H1 (cell line): ENCODE results near the gene PARD6B. TPM values are rescaled to one million over a fixed set of nuclear protein-coding genes. Genes with fewer than 3 reads are reported as not detected.

Source experiments
- CTCF ChIA-PET: fragments of 300-600 bp; sonication (Branson Sonifier 250); formaldehyde crosslinking; loops from one replicate; lab custom pipeline; 2021; ENCODE audit not compliant: partially characterized antibody; lab: Charles Lee
- POLR2A ChIA-PET: fragments of 300-600 bp; sonication (Branson Sonifier 250); formaldehyde crosslinking; loops from one replicate; lab custom pipeline; 2021; ENCODE audit warnings: inconsistent platforms; ENCODE audit not compliant: partially characterized antibody; lab: Charles Lee
- DNase-seq, 2 experiments: peaks; one replicate each; pipeline versions ENCODE4 v3.0.0 to v3.0.0-alpha.2; 2010 to 2022; ENCODE audit warnings: low spot score in 2 of 2, low read depth in 1 of 2, mixed read lengths in 1 of 2
- FAIRE-seq: peaks from 2 replicates; lab custom pipeline; 2011; peaks lifted over from hg19 to GRCh38; lab: Jason Lieb, UNC
- H2AFZ ChIP-seq: 2 replicates; pipeline ENCODE4 v1.8.1; 2012; ENCODE audit warnings: low read length, inconsistent platforms
- H2AK5ac ChIP-seq: 2 replicates; pipeline ENCODE4 v1.6.1; 2013; ENCODE audit warnings: low read depth, low read length
- H2BK120ac ChIP-seq: replicated peaks from 2 replicates; pipeline ENCODE3; 2013; ENCODE audit warnings: low read depth, low read length, inconsistent platforms
- H2BK12ac ChIP-seq: 2 replicates; pipeline ENCODE4 v1.6.1; 2013; ENCODE audit warnings: low read depth, low read length
- H2BK15ac ChIP-seq: 2 replicates; pipeline ENCODE4 v1.6.1; 2013; ENCODE audit warnings: low read length
- H2BK20ac ChIP-seq: 2 replicates; pipeline ENCODE4 v1.6.1; 2013; ENCODE audit warnings: low read length
- H2BK5ac ChIP-seq: 2 replicates; pipeline ENCODE4 v1.6.1; 2013; ENCODE audit warnings: low read depth, low read length
- H3K14ac ChIP-seq: 2 replicates; pipeline ENCODE4 v1.6.1; 2013; ENCODE audit warnings: inconsistent platforms; ENCODE audit not compliant: insufficient read length
- H3K18ac ChIP-seq: 2 replicates; pipeline ENCODE4 v1.6.1; 2013; ENCODE audit warnings: low read length; ENCODE audit errors: extremely low read depth
- H3K23ac ChIP-seq: 2 replicates; pipeline ENCODE4 v1.6.1; 2013; ENCODE audit warnings: inconsistent platforms; ENCODE audit not compliant: insufficient read length
- H3K23me2 ChIP-seq: 2 replicates; pipeline ENCODE4 v1.6.1; 2013; ENCODE audit warnings: low read depth, low read length
- H3K27ac ChIP-seq: 2 replicates; pipeline ENCODE4 v1.6.1; 2011; ENCODE audit warnings: low read depth, low read length, inconsistent platforms
- H3K27me3 ChIP-seq, 4 experiments: replicated peaks in 1 of 4; 1 replicate in 1 of 4; 2 replicates in 3 of 4; pipeline versions ENCODE4 v1.6.1 to v1.8.1; 2011 to 2013; ENCODE audit warnings: low read length in 3 of 4, mild to moderate bottlenecking in 3 of 4, inconsistent platforms in 2 of 4, mixed read lengths in 2 of 4, moderate library complexity in 1 of 4; ENCODE audit not compliant: control insufficient read depth in 3 of 4, insufficient read depth in 3 of 4; ENCODE audit errors: extremely low read depth in 1 of 4
- H3K36me3 ChIP-seq, 4 experiments: 2 replicates each; pipeline versions ENCODE4 v1.6.1 to v1.8.1; 2011 to 2013; ENCODE audit warnings: mild to moderate bottlenecking in 4 of 4, low read length in 3 of 4, moderate library complexity in 2 of 4, control low read depth in 1 of 4, inconsistent platforms in 1 of 4; ENCODE audit not compliant: insufficient read depth in 4 of 4, control insufficient read depth in 2 of 4
- H3K4ac ChIP-seq: replicated peaks from 2 replicates; pipeline ENCODE3; 2013; ENCODE audit warnings: low read length, low read depth, mixed read lengths, inconsistent platforms; ENCODE audit not compliant: insufficient read length
- H3K4me1 ChIP-seq, 4 experiments: replicated peaks in 1 of 4; 1 replicate in 1 of 4; 2 replicates in 3 of 4; pipeline versions ENCODE4 v1.6.1 to v1.8.1; 2011 to 2013; ENCODE audit warnings: low read length in 3 of 4, inconsistent platforms in 2 of 4, mixed read lengths in 1 of 4; ENCODE audit not compliant: insufficient read depth in 4 of 4, control insufficient read depth in 3 of 4
- H3K4me2 ChIP-seq, 2 experiments: 2 replicates each; pipeline versions ENCODE4 v1.6.1 to v1.8.1; 2011 to 2013; ENCODE audit warnings: low read depth in 2 of 2, low read length in 2 of 2, control low read depth in 1 of 2, inconsistent platforms in 1 of 2, mild to moderate bottlenecking in 1 of 2; ENCODE audit not compliant: insufficient read depth in 1 of 2
- H3K4me3 ChIP-seq, 4 experiments: fragments of 200-600, 300-600 bp in 1 of 4; sonication (generic), shearing (Covaris generic), sonication (Bioruptor Twin) in 1 of 4; 2 replicates each; pipeline versions ENCODE4 v1.5.1 to v1.8.1; 2011 to 2016; ENCODE audit warnings: low read length in 4 of 4, low read depth in 3 of 4, control low read depth in 2 of 4, inconsistent platforms in 2 of 4, mild to moderate bottlenecking in 2 of 4, mixed read lengths in 1 of 4, moderate library complexity in 1 of 4; ENCODE audit not compliant: insufficient read depth in 2 of 4; ENCODE audit errors: extremely low read depth in 1 of 4
- H3K56ac ChIP-seq: replicated peaks from 2 replicates; pipeline ENCODE3; 2013; ENCODE audit warnings: low read depth, mild to moderate bottlenecking, mixed read lengths, low read length, inconsistent platforms; ENCODE audit not compliant: insufficient read length
- H3K79me1 ChIP-seq: 2 replicates; pipeline ENCODE4 v1.6.1; 2013; ENCODE audit warnings: low read depth, low read length, control low read depth
- H3K79me2 ChIP-seq, 2 experiments: 2 replicates each; pipeline versions ENCODE4 v1.6.1 to v1.8.1; 2012 to 2013; ENCODE audit warnings: low read length in 2 of 2, mild to moderate bottlenecking in 2 of 2, inconsistent platforms in 1 of 2; ENCODE audit not compliant: insufficient read depth in 2 of 2, control insufficient read depth in 1 of 2
- H3K9ac ChIP-seq, 4 experiments: replicated peaks in 1 of 4; 1 replicate in 1 of 4; 2 replicates in 3 of 4; pipeline versions ENCODE4 v1.6.1 to v1.8.1; 2011 to 2013; ENCODE audit warnings: low read depth in 3 of 4, low read length in 3 of 4, control low read depth in 2 of 4, mild to moderate bottlenecking in 2 of 4, moderate library complexity in 2 of 4, inconsistent platforms in 1 of 4; ENCODE audit errors: extremely low read depth in 1 of 4
- H3K9me3 ChIP-seq, 2 experiments: 2 replicates each; pipeline versions ENCODE4 v1.6.1 to v1.8.1; 2012 to 2013; ENCODE audit warnings: mild to moderate bottlenecking in 2 of 2, moderate library complexity in 2 of 2, control low read depth in 1 of 2, inconsistent platforms in 1 of 2, low read depth in 1 of 2, low read length in 1 of 2, mixed read lengths in 1 of 2; ENCODE audit not compliant: insufficient read depth in 2 of 2
- H4K20me1 ChIP-seq, 2 experiments: replicated peaks in 1 of 2; 2 replicates each; pipeline versions ENCODE3 to v1.8.1; 2011 to 2013; ENCODE audit warnings: inconsistent platforms in 2 of 2, low read length in 2 of 2, mild to moderate bottlenecking in 1 of 2; ENCODE audit not compliant: insufficient read depth in 2 of 2, control insufficient read depth in 1 of 2
- H4K5ac ChIP-seq: 2 replicates; pipeline ENCODE4 v1.6.1; 2013; ENCODE audit warnings: low read length, low read depth, mixed read lengths, inconsistent platforms; ENCODE audit not compliant: insufficient read length
- H4K8ac ChIP-seq: 2 replicates; pipeline ENCODE4 v1.8.0; 2013; ENCODE audit warnings: mild to moderate bottlenecking, moderate library complexity, low read length, inconsistent platforms; ENCODE audit not compliant: insufficient read depth; ENCODE audit errors: extremely low read depth
- H4K91ac ChIP-seq: replicated peaks from 2 replicates; pipeline ENCODE3; 2013; ENCODE audit warnings: low read length, mixed read lengths, inconsistent platforms; ENCODE audit not compliant: insufficient read length
- CTBP2 ChIP-seq: IDR thresholded peaks from 2 replicates; pipeline ENCODE4 v1.7.0; 2011; ENCODE audit warnings: borderline replicate concordance, mild to moderate bottlenecking, moderate library complexity, mixed read lengths, low read length; ENCODE audit not compliant: insufficient read depth, insufficient read length
- KDM1A ChIP-seq: fragments of 200-600, 300-600 bp; sonication (generic); IDR thresholded peaks from 2 replicates; pipeline ENCODE4 v1.7.1; 2016; ENCODE audit warnings: mild to moderate bottlenecking, low read length, borderline replicate concordance
- POLR2A ChIP-seq, 2 experiments: IDR thresholded peaks; 1 replicate in 1 of 2; 2 replicates in 1 of 2; pipeline ENCODE4 v1.6.1; 2011; ENCODE audit warnings: low read depth in 2 of 2, low read length in 2 of 2, mild to moderate bottlenecking in 2 of 2; ENCODE audit errors: control extremely low read depth in 1 of 2
- RBBP5 ChIP-seq: IDR thresholded peaks from 2 replicates; pipeline ENCODE4 v1.7.1; 2012; ENCODE audit warnings: low read depth, mild to moderate bottlenecking, inconsistent platforms, low read length, moderate library complexity, borderline replicate concordance
- SIX5 ChIP-seq: IDR thresholded peaks from 2 replicates; pipeline ENCODE4 v1.6.1; 2011; ENCODE audit warnings: mild to moderate bottlenecking, low read depth, low read length
- SUZ12 ChIP-seq: fragments of 200-600 bp; sonication (generic); IDR thresholded peaks from 2 replicates; pipeline ENCODE4 v1.6.1; 2012; ENCODE audit warnings: mild to moderate bottlenecking, inconsistent platforms, low read length, moderate library complexity, mixed read lengths
- TAF7 ChIP-seq: optimal IDR thresholded peaks from 2 replicates; pipeline ENCODE3; 2011; ENCODE audit warnings: low read depth, mild to moderate bottlenecking, inconsistent platforms, low read length, moderate library complexity, borderline replicate concordance
- WGBS, 2 experiments: shearing (Covaris generic) in 1 of 2; methylation state at CpG; one replicate each; pipeline versions ENCODE4 v1.1.6 to v1.1.7; 2013 to 2015; ENCODE audit warnings: low lambda C conversion rate in 2 of 2, mixed read lengths in 2 of 2, inconsistent platforms in 1 of 2, low coverage in 1 of 2, missing lambda C conversion rate in 1 of 2; ENCODE audit not compliant: insufficient replicate concordance in 2 of 2, insufficient coverage in 1 of 2, insufficient read length in 1 of 2; ENCODE audit errors: extremely low coverage in 1 of 2, missing lambda C conversion rate in 1 of 2; 5-methylcytosine and 5-hydroxymethylcytosine counted together
- polyA plus RNA-seq, 7 experiments: library from polyadenylated mRNA; depleted of rRNA in 3 of 7; stranded (reverse) in 5 of 7; unstranded in 2 of 7; fragments of >200 nt in 5 of 7; fragments of 200-250 nt in 2 of 7; gene quantifications; 1 replicate in 5 of 7; 2 replicates in 1 of 7; 4 replicates in 1 of 7; pipeline versions ENCODE4 v1.2.1 to v1.2.3, GENCODE V29; 2011 to 2013; ENCODE audit warnings: missing spikeins in 2 of 7, mixed read lengths in 2 of 7
- total RNA-seq: library from RNA; stranded (reverse); fragmentation: NEBNext Ultra II Directional; extraction: Animal tissue kit (Norgen Biotek cat#: 25700); gene quantifications from 2 replicates; pipeline ENCODE4 v1.2.1, GENCODE V29; 2021

Gene PARD6B
- total and polyA plus RNA-seq, 2 of the 8 experiments (the other 6 are each of a cell fraction or from before 2014, with no cell fraction given): 5.2 to 34.1 TPM

DNA sequence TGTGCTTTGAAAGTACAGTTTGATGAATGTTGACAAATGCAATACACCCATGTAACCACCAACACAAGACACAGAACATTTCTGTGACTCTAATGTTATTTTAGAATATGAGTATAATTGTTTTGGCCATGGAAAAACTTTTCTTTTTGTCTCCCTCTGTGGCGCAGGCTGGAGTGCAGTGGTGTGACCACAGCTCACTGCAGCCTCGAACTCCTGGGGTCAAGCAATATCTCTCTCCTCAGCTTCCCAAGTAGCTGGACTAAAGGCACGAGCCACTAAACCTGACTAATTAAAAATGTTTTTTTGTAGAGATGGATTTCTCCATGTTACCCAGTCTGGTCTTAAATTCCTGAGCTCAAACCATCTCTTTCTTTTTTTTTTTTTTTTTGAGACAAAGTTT is 43.1 kb downstream of the PARD6B start:
- Histone ChIP-seq H2BK5ac (no peak overlapping the region), H4K5ac (no peak overlapping the region), H2AFZ (no peak overlapping the region), H4K20me1 (no peaks in the 10 kb centered on the region), H3K9ac (no peak overlapping the region), H3K23ac (no peak overlapping the region), H2BK20ac (no peak overlapping the region), H3K27ac (no peak overlapping the region), H3K79me1 (no peaks in the 10 kb centered on the region), H3K36me3 (no peaks in the 10 kb centered on the region), H3K9me3 (no peaks in the 10 kb centered on the region), H2BK15ac (no peak overlapping the region), H4K8ac (no peak overlapping the region), H4K91ac (no peak overlapping the region), H3K27me3 (no peaks in the 10 kb centered on the region), H3K4me3 (no peak overlapping the region), H3K79me2 (no peaks in the 10 kb centered on the region), H3K18ac (no peak overlapping the region)
- CTCF ChIA-PET: interaction anchor here (0.9 to 1.7 kb wide), 7 partner anchors 14 to 207 kb away, joined by 3 to 6 read pairs (median 4); no protein-coding TSS in a partner anchor
- no peak for DNase-seq
- TF ChIP-seq RBBP5 (no peak), SIX5 (no peak), POLR2A (IDR thresholded peaks at IDR 0.05; ENCODE audit: control extremely low read depth in 1 of 2, low read depth in 2 of 2, low read length in 2 of 2) (no peak), SUZ12 (no peak), KDM1A (no peak), TAF7 (no peak), CTBP2 (no peak)
- TF ChIP-seq, all 59 proteins: peak for 0
- Histone ChIP-seq H2AK5ac (no peak overlapping the region), H3K23me2 (no peaks in the 10 kb centered on the region), H3K4me2 (no peak overlapping the region), H3K4me1 (no peaks in the 10 kb centered on the region; a peak in 1 of 7 replicates), H3K4ac (no peak overlapping the region), H2BK12ac (no peak overlapping the region), H3K56ac (no peak overlapping the region), H3K14ac (no peak overlapping the region), H2BK120ac (no peak overlapping the region)
- WGBS, 2 experiments: 98% methylated on average over 3 of the region's 3 CpGs; no CpG with 5 or more reads in 1 of the 2 experiments
- no peak for FAIRE-seq
- POLR2A ChIA-PET: interaction anchor here (0.6 kb wide), 1 partner anchor 30 kb away, joined by 3 read pairs; no protein-coding TSS in a partner anchor
